ENCODE results near the gene NIPAL1.

Gene NIPAL1

DNA sequence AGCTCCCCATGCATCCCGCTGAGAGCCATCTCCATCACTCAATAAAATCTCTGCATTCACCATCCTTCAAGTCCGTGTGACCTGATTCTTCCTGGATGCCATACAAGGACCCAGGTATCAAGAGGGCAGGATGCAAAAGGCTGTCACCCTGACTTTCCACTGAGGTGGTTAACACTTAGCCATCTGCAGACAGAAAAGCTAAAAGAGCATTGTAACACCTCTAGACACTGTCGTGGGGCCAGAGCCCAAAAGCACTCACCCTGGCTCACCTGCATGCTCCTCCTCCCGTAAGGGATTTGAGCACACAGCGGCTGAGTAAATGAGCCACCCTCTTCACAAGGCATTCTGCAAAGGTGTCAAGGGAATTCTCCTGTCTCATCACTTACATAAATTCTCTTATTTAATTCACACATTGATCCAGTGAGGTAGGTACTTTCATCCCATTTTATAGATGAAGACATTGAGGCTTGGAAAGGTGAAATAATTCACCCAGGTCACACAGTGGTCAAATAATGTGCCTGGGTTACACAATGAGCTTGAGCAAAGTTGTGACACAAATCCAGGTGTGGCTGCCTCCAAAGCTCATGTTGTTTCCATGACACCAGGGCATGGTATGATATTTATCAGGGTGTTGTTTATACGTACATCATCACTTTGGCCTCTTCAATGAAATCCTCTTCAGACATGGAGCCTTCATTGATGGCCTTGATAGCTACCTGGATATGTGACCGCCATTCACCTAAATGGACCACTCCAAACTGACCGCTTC lies 69.4 kb downstream of the NIPAL1 start:
- Histone ChIP-seq H3K36me3 (ENCODE audit: control insufficient read depth, insufficient read depth, low read length) (no peaks in the 10 kb centered on the region), H3K27me3 (replicated peaks; ENCODE audit: control insufficient read depth, insufficient read depth, low read length) (no peaks in the 10 kb centered on the region), H3K4me3 (replicated peaks; ENCODE audit: low read depth, low read length) (no peak overlapping the region)
- TF ChIP-seq, protein P1, sequence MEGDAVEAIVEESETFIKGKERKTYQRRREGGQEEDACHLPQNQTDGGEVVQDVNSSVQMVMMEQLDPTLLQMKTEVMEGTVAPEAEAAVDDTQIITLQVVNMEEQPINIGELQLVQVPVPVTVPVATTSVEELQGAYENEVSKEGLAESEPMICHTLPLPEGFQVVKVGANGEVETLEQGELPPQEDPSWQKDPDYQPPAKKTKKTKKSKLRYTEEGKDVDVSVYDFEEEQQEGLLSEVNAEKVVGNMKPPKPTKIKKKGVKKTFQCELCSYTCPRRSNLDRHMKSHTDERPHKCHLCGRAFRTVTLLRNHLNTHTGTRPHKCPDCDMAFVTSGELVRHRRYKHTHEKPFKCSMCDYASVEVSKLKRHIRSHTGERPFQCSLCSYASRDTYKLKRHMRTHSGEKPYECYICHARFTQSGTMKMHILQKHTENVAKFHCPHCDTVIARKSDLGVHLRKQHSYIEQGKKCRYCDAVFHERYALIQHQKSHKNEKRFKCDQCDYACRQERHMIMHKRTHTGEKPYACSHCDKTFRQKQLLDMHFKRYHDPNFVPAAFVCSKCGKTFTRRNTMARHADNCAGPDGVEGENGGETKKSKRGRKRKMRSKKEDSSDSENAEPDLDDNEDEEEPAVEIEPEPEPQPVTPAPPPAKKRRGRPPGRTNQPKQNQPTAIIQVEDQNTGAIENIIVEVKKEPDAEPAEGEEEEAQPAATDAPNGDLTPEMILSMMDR (IDR thresholded peaks at IDR 0.05; ENCODE audit: insufficient read depth, low read length, poor library complexity, severe bottlenecking): no peak
- DNase-seq (ENCODE audit: extremely low read depth, insufficient read length): no peak

Measured in GM06990 (cell line).